Stimulated activated CD8-positive, alpha-beta memory T cell treated with anti-CD3 and anti-CD28 coated beads, Interleukin-7, amount 100 ng/mL, for 1 hour (primary cell): ENCODE results near the gene KNCN.

ENCODE experiments used
- DNase-seq, 2 donors: peaks; one replicate each; pipeline ENCODE4 v3.0.0-alpha.2; 2020; ENCODE audit warnings: low read depth in 2 of 2

Gene KNCN

GRCh38 chr1:46569116-46569515 lies 17.7 kb upstream of the KNCN start:
- no peak for DNase-seq

GRCh38 chr1:46568461-46568891 lies 17.0 kb upstream of the KNCN start:
- no peak for DNase-seq

DNA sequence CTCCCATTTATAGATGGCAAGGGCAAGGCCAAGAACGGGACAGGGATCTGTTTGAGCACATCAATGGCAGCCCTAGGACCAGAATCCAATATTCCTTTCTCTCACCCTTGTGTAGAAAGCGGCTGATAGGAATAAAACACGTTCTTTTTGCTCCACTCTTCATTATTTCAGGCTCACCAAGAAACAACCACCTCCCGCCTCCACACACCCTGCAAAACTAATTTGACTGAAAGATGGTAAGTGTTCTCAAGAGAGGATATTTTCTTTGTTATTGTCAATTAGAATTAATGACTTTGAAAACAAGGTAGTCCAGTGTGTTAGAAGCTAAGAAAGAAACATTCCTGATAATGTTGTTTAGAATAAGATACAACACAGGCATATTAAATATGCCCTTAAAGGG lies 11.9 kb upstream of the KNCN start:
- no peak for DNase-seq

GRCh38 chr1:46562498-46562897 lies 11.1 kb upstream of the KNCN start:
- no peak for DNase-seq

DNA sequence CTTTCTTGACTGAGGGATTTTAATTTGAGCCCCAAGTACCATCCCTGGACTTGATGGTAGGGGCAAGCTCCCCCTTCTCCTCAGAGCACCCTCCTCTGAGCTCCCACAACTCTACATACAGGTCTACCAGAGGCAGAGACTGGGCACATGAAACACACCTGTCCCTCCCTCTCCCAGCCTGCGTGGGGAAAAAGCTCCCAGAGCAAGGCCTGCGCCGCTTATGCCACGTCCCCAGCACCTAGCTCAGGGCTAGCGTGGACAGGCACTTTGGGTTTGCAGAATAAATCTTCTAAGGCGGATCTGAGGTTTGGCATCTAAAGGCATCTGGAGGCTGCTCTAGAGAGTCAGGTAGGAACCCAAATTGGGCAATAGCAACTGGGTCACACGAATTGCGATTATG lies 7.5 kb upstream of the KNCN start:
- DNase-seq, result no peak

GRCh38 chr1:46558141-46558963 lies 6.9 kb upstream of the KNCN start:
- DNase-seq, result no peak

GRCh38 chr1:46557403-46557802 lies 6.0 kb upstream of the KNCN start:
- no peak for DNase-seq

DNA sequence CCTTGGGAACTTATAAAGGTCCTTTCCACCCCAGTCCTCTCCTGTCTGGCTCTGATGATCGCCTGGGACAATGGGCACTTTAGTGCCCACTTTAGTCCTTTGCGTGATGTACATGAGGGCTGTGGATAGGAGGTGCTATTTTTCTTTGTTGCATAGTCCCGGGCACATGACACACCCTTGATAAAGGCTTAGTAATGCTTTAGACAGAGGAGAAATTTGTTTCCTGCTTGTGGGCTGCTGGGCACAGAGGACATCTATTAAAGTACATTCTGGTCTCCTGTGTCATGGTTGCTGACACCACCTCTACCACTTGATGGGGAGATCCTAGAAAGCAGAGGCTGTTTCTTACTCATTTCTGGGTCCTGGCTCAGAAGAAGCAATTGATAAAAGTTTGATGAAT lies 5.4 kb upstream of the KNCN start:
- no peak for DNase-seq

DNA sequence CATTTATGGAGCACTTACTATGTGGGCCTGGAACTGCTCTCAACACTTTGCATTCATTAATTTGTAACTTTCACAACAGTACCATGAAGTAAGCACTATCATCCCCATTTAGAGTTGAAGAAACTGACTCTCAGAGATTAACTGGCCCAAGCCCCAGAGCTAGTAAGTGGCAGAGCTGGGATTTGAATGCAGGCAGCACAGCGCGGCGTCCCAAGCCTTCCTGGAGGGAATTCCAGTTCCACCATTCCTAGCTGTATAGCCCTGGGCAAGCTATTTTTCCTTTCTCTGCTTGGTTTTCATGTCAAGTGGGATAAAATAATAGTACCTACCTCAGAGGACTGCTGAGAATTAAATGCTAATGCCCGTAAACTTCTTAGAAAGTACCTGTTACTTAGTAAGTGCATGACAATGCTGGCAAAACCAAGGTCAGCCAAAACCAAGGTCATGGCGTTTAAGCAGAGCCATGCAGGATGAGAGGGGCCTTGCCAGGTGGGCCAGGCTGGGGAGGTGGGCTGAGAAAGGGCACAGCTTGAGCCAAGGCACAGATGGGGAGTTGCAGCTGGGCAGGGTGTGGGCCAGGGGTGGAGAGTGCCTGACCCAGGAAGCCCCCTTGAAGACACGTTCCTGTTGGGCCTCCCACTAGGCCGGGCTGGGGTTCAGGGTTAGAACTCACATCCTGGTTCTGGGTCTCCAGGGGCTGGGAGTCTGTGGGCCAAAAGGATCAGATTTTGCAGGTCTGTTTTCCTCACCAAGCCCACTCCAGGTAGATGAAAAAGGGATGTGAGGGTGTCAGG lies 4.6 kb upstream of the KNCN start:
- no peak for DNase-seq

DNA sequence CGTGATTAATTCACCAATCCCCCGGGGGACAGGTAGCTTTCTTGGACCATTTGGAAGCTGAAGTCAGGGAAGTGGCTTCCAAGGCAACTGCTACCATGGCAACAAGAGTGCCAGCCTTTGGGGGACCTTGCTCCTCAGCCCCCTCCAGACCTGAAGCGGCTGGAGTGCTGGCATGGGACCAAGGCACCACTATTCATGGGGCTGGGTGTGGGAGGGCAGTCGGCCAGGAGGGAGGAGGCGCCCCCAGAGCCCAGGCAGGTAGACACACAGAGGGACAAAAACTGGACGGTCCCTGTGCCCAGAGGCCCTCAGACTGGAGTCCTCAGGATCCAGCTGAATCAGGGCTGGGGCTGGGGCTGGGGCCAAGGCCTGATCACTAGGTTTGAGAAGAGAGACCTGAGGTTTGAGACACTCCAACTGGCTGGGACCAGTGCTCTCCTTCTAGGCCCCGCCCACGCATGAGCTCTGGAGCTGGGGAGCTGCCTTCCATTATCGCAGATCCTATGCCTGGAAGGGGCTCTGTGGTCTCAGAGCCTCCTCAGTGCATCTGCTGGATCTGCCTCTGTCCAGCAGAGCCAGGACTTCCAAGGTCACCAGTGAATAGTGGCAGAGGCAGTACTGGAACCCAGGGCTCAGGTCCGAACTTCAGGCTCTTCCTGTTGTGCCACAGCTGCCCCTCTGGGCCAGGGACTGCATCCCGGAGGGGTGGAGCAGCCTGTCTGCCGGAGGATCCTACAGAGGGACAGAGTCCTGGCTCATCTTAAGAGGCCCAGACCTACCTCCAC lies 3.3 kb upstream of the KNCN start:
- DNase-seq, result no peak

DNA sequence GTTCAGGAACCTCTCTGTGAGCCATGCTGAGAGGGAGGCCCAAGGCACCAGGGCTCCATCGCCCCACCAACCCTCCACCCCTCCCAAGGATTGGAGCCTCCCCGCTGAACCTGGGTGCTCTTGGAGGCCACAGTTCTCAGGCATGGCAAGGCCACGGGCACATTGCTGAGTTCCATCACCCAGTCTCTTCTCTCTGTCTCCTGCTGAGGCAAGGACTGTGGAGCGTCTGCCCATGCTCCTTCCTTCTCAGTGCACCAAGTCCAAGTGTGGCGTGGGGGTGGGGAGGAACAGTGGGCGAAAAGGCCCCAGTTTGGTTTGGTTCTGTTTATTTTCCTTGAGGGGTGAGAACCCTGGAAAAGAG lies 2.8 kb upstream of the KNCN start:
- no peak for DNase-seq

- DNase-seq, result no peak
These were observed 2.1 kb upstream of the KNCN start for GRCh38 chr1:46553506-46553905.

- no peak for DNase-seq
These were observed 1.1 kb upstream of the KNCN start for GRCh38 chr1:46552357-46553237.

- DNase-seq, result no peak
These were observed 656 bp downstream of the KNCN start for GRCh38 chr1:46550751-46551231.

- peak in 1 of 2 donors; percentile 12 for DNase-seq
These were observed 1.5 kb downstream of the KNCN start for GRCh38 chr1:46549697-46550681.

GRCh38 chr1:46547481-46548383 lies 3.7 kb downstream of the KNCN start:
- DNase-seq, result no peak

- DNase-seq, result no peak
These were observed 5.2 kb downstream of the KNCN start for GRCh38 chr1:46546210-46546609.

GRCh38 chr1:46545784-46546183 lies 5.7 kb downstream of the KNCN start:
- no peak for DNase-seq
